ENCODE results near the gene NCBP3. TPM values are rescaled to one million over a fixed set of nuclear protein-coding genes. Genes with fewer than 3 reads are reported as not detected.

Gene NCBP3
- total and polyA plus RNA-seq, 2 of the 8 experiments (the other 6 are each of a cell fraction or from before 2014, with no cell fraction given): 19.6 to 46.1 TPM

DNA sequence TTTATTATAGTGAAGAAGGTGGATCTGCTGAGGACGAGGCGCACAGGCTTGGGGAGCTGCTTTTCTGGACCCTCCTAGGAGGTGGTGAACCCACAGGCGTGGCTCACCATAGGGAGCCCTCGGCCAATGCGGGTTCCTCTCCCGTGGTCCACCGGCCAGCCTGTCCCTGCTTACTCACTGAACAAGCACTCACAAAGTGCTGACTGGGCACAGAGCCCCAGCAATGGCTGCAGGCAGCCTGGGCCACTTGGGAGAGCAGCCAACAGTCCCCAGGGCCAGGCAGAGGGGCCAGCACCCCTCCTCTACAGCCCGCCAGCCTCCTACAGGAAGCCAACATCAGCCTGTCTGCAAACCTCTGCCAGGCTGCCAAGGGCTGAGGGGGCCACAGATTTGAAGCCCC, 19.1 kb upstream of the NCBP3 start (continued):
- TF ChIP-seq NRF1 (IDR thresholded peaks at IDR 0.05; ENCODE audit: low read depth, low read length) (no peak), RAD21 (IDR thresholded peaks at IDR 0.05 in 1 of 2, conservative IDR thresholded peaks at IDR 0.05 in 1 of 2; ENCODE audit: low read depth in 2 of 2, low read length in 2 of 2) (no peak), ZNF274 (IDR thresholded peaks at IDR 0.05; ENCODE audit: borderline replicate concordance, extremely low read depth, low read length) (no peak), EP300 (IDR thresholded peaks at IDR 0.05; ENCODE audit: borderline replicate concordance in 1 of 2, low read depth in 2 of 2, low read length in 2 of 2) (no peak)
- TF ChIP-seq, protein P1, sequence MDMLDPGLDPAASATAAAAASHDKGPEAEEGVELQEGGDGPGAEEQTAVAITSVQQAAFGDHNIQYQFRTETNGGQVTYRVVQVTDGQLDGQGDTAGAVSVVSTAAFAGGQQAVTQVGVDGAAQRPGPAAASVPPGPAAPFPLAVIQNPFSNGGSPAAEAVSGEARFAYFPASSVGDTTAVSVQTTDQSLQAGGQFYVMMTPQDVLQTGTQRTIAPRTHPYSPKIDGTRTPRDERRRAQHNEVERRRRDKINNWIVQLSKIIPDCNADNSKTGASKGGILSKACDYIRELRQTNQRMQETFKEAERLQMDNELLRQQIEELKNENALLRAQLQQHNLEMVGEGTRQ (IDR thresholded peaks at IDR 0.05; ENCODE audit: low read length): no peak
